Keratinocyte (primary cell): ENCODE data around the gene GRIP1. TPM values are rescaled to one million over a fixed set of nuclear protein-coding genes. Genes with fewer than 3 reads are reported as not detected.

Experiments
- DNase-seq: peaks from one replicate; pipeline ENCODE4 v3.0.0-alpha.2; 2011; ENCODE audit warnings: low read depth, missing footprints, low spot score
- FAIRE-seq: peaks from 2 replicates; lab custom pipeline; 2011; peaks lifted over from hg19 to GRCh38; lab: Jason Lieb, UNC
- H2AFZ ChIP-seq: 2 replicates; pipeline ENCODE4 v1.6.0; 2012; ENCODE audit warnings: low read length, control low read depth, inconsistent platforms; ENCODE audit not compliant: control insufficient read depth
- H3K27ac ChIP-seq: 2 replicates; pipeline ENCODE4 v1.5.1; 2011; ENCODE audit warnings: low read length; ENCODE audit not compliant: control insufficient read depth, insufficient read depth
- H3K27me3 ChIP-seq: 3 replicates; pipeline ENCODE4 v1.6.0; 2011; ENCODE audit warnings: low read length; ENCODE audit not compliant: control insufficient read depth, insufficient read depth; ENCODE audit errors: extremely low read depth
- H3K36me3 ChIP-seq, 2 experiments: 2 replicates in 1 of 2; 3 replicates in 1 of 2; pipeline ENCODE4 v1.5.1; 2011; ENCODE audit warnings: low read length in 2 of 2, mild to moderate bottlenecking in 1 of 2; ENCODE audit not compliant: control insufficient read depth in 2 of 2, insufficient read depth in 2 of 2; ENCODE audit errors: extremely low read depth in 1 of 2
- H3K4me1 ChIP-seq: 3 replicates; pipeline ENCODE4 v1.5.1; 2011; ENCODE audit warnings: low read length; ENCODE audit not compliant: control insufficient read depth, insufficient read depth; ENCODE audit errors: extremely low read depth
- H3K4me2 ChIP-seq: 3 replicates; pipeline ENCODE4 v1.6.0; 2011; ENCODE audit warnings: low read depth, low read length; ENCODE audit not compliant: control insufficient read depth, insufficient read depth; ENCODE audit errors: extremely low read depth
- H3K4me3 ChIP-seq, 3 experiments: fragments of 200-600 bp in 1 of 3; sonication (generic) in 1 of 3; 2 replicates in 2 of 3; 3 replicates in 1 of 3; pipeline ENCODE4 v1.5.1; 2011 to 2016; ENCODE audit warnings: low read length in 3 of 3, mild to moderate bottlenecking in 3 of 3, control low read depth in 2 of 3, inconsistent platforms in 1 of 3, low read depth in 1 of 3, mixed read lengths in 1 of 3, mixed run types in 1 of 3, moderate library complexity in 1 of 3; ENCODE audit not compliant: control insufficient read depth in 2 of 3, insufficient read depth in 2 of 3; ENCODE audit errors: extremely low read depth in 1 of 3
- H3K79me2 ChIP-seq: 2 replicates; pipeline ENCODE4 v1.6.0; 2012; ENCODE audit warnings: low read length; ENCODE audit not compliant: control insufficient read depth, insufficient read depth
- H3K9ac ChIP-seq: 3 replicates; pipeline ENCODE4 v1.6.0; 2011; ENCODE audit warnings: low read length; ENCODE audit not compliant: control insufficient read depth, insufficient read depth; ENCODE audit errors: extremely low read depth
- H3K9me1 ChIP-seq: 3 replicates; pipeline ENCODE4 v1.6.0; 2011; ENCODE audit warnings: low read length; ENCODE audit not compliant: control insufficient read depth, insufficient read depth; ENCODE audit errors: extremely low read depth
- H3K9me3 ChIP-seq: 2 replicates; pipeline ENCODE4 v1.5.1; 2012; ENCODE audit warnings: low read depth, low read length; ENCODE audit not compliant: control insufficient read depth
- H4K20me1 ChIP-seq: 3 replicates; pipeline ENCODE4 v1.6.0; 2011; ENCODE audit warnings: low read length; ENCODE audit not compliant: control insufficient read depth, insufficient read depth; ENCODE audit errors: extremely low read depth
- EZH2 ChIP-seq: IDR thresholded peaks from one replicate; pipeline ENCODE4 v1.6.1; 2012; ENCODE audit warnings: inconsistent platforms, mild to moderate bottlenecking, low read length, moderate library complexity
- dilution Hi-C: fragments of 300-500 bp; cut with MboI; formaldehyde crosslinking; loops from one replicate; pipeline ENCODE4 v1.7.0; 2020; ENCODE audit warnings: low sequenced_read_pairs; ENCODE audit not compliant: extremely low pct_ligation_motif_present
- polyA plus RNA-seq, 5 experiments: library from polyadenylated mRNA; depleted of rRNA in 3 of 5; stranded (reverse) in 3 of 5; stranded (forward) in 1 of 5; unstranded in 1 of 5; fragments of >200 nt; gene quantifications; 1 replicate in 1 of 5; 2 replicates in 3 of 5; 3 replicates in 1 of 5; pipeline versions ENCODE4 v1.2.1 to v1.2.3, GENCODE V29; 2011 to 2012; ENCODE audit warnings: missing spikeins in 2 of 5, low read depth in 1 of 5, low replicate concordance in 1 of 5
- TF ChIP-seq, protein P1 (sequence below), 3 experiments: IDR thresholded peaks in 1 of 3; conservative IDR thresholded peaks in 1 of 3; optimal IDR thresholded peaks in 1 of 3; 2 replicates in 2 of 3; 3 replicates in 1 of 3; pipeline versions ENCODE3 to v1.5.1; 2011; ENCODE audit warnings: low read length in 3 of 3, mild to moderate bottlenecking in 3 of 3, moderate library complexity in 2 of 3, control low read depth in 1 of 3, inconsistent platforms in 1 of 3; ENCODE audit not compliant: insufficient read depth in 2 of 3; ENCODE audit errors: extremely low read depth in 1 of 3

Gene GRIP1
- polyA plus RNA-seq, 1 donor (not counting 4 experiments of a cell fraction or from before 2014, with no cell fraction given) = 6.7 TPM

DNA sequence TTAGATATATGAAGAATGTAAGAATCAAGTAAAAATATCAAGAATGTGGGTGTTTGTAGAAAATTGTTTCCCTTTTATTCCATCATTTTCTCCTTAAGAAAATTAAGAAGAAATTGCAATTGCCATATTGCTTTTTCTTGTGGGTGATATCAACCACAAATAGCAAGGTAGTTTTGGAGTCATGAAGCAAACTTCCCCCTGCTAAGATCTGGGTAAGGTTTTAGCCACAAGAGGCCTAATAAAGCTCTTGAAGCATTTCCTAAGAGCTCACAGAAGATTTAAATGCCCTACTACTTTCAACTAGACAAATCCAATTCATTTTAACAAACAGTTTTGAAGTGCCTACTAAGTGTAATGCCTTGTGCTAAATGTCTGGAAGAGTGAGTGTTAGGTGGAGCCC lies 2.6 kb downstream of the GRIP1 start:
- no peaks in the 10 kb centered on the region for H3K9me3 ChIP-seq
- FAIRE-seq = no peak
- H3K9me1 ChIP-seq = no peaks in the 10 kb centered on the region
- no peaks in the 10 kb centered on the region for H4K20me1 ChIP-seq
- no peaks in the 10 kb centered on the region for H3K27me3 ChIP-seq
- no peak overlapping the region for H2AFZ ChIP-seq
- H3K4me3 ChIP-seq = no peak overlapping the region
- H3K36me3 ChIP-seq = no peaks in the 10 kb centered on the region
- H3K79me2 ChIP-seq = no peaks in the 10 kb centered on the region
- no peak overlapping the region for H3K4me2 ChIP-seq
- H3K9ac ChIP-seq = no peak overlapping the region
- no peak for DNase-seq
- no peaks in the 10 kb centered on the region for H3K4me1 ChIP-seq
- TF ChIP-seq EZH2 = no peak
- TF ChIP-seq, protein P1, sequence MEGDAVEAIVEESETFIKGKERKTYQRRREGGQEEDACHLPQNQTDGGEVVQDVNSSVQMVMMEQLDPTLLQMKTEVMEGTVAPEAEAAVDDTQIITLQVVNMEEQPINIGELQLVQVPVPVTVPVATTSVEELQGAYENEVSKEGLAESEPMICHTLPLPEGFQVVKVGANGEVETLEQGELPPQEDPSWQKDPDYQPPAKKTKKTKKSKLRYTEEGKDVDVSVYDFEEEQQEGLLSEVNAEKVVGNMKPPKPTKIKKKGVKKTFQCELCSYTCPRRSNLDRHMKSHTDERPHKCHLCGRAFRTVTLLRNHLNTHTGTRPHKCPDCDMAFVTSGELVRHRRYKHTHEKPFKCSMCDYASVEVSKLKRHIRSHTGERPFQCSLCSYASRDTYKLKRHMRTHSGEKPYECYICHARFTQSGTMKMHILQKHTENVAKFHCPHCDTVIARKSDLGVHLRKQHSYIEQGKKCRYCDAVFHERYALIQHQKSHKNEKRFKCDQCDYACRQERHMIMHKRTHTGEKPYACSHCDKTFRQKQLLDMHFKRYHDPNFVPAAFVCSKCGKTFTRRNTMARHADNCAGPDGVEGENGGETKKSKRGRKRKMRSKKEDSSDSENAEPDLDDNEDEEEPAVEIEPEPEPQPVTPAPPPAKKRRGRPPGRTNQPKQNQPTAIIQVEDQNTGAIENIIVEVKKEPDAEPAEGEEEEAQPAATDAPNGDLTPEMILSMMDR (optimal IDR thresholded peaks at IDR 0.05 in 1 of 3, IDR thresholded peaks at IDR 0.05 in 1 of 3, conservative IDR thresholded peaks at IDR 0.05 in 1 of 3; ENCODE audit: extremely low read depth in 1 of 3, insufficient read depth in 2 of 3, low read length in 3 of 3) = no peak
- H3K27ac ChIP-seq = no peak overlapping the region
- dilution Hi-C loops = no loop called here

DNA sequence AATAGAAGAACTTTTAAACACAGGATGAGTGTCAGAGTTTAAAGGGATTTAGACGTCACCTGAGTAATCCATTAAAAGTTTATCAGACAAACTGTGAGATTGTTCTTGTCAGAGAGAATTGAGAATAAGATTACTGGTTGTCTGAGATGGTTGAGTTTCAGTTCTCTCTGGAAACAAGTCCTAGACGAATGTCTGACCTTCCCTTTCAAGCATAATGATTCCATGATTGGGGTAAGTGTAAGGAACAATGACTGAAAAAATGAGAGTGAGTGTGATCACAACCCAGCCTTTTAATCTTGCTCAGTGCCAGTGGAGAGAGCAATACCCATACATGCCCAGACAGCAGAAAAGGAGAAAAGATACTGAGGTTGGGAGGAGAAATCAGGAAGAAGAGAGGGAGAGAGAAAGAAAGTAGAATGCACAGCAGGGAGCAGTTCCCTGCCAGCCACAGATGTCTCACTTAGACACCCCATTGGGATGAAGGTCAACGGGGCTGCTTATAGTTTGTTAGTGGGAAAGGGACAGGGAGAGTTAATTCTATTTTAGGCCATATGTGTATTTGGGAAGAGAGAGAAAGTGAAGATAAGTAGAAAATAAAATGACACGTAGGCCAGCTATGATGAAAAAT lies 4.3 kb downstream of the GRIP1 start:
- Histone ChIP-seq H3K27ac (no peak overlapping the region), H3K9ac (no peak overlapping the region), H3K79me2 (no peaks in the 10 kb centered on the region), H3K27me3 (no peaks in the 10 kb centered on the region), H3K4me2 (no peak overlapping the region), H3K4me3 (no peak overlapping the region), H3K9me1 (no peaks in the 10 kb centered on the region), H3K4me1 (no peaks in the 10 kb centered on the region), H3K9me3 (no peaks in the 10 kb centered on the region), H4K20me1 (no peaks in the 10 kb centered on the region), H3K36me3 (no peaks in the 10 kb centered on the region), H2AFZ (no peak overlapping the region)
- DNase-seq = no peak
- TF ChIP-seq, protein P1 (optimal IDR thresholded peaks at IDR 0.05 in 1 of 3, IDR thresholded peaks at IDR 0.05 in 1 of 3, conservative IDR thresholded peaks at IDR 0.05 in 1 of 3; ENCODE audit: extremely low read depth in 1 of 3, insufficient read depth in 2 of 3, low read length in 3 of 3) = no peak
- TF ChIP-seq EZH2 = no peak
- dilution Hi-C loops = no loop called here
- FAIRE-seq = no peak
